ENCODE measurements around the gene MEX3D. TPM values are rescaled to one million over a fixed set of nuclear protein-coding genes. Genes with fewer than 3 reads are reported as not detected.
A peak's percentile ranks its signal among the peaks of the same experiment; 100 is the strongest.

The MEX3D gene
- polyA plus RNA-seq, 1 donor (not counting 4 experiments of a cell fraction or from before 2014, with no cell fraction given), result 3.9 TPM

DNA sequence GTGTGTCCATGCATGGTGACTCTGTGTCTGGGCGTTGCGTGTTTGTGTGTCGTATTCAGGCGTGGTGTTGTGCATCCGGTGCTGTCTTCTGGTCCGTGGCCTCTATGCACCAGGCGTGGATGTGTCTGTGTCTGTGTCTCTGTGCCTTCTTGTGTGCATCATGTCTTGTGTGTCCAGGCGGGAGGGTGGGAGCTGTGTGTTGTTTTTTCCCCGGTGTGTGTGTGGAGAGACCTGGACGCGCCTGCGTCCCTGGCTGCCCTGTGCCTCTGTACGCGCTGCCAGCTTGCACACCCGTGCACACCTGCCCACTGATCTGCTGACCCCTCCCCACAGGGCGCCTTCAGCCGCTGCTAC, 43.2 kb downstream of the MEX3D start:
- Histone ChIP-seq H3K27me3 (ENCODE audit: control insufficient read depth, extremely low read depth, insufficient read depth, low read length) (peaks cover 37% of the 10 kb centered on the region), H3K9ac (ENCODE audit: control insufficient read depth, extremely low read depth, insufficient read depth, low read length) (no peak overlapping the region), H3K9me1 (ENCODE audit: control insufficient read depth, extremely low read depth, insufficient read depth, low read length) (no peaks in the 10 kb centered on the region), H3K4me3 (ENCODE audit: control insufficient read depth in 2 of 3, extremely low read depth in 1 of 3, insufficient read depth in 2 of 3, low read depth in 1 of 3, low read length in 3 of 3) (no peak overlapping the region), H2AFZ (ENCODE audit: control insufficient read depth, low read length) (no peak overlapping the region), H3K79me2 (ENCODE audit: control insufficient read depth, insufficient read depth, low read length) (no peaks in the 10 kb centered on the region), H3K27ac (ENCODE audit: control insufficient read depth, insufficient read depth, low read length) (no peak overlapping the region), H4K20me1 (ENCODE audit: control insufficient read depth, extremely low read depth, insufficient read depth, low read length) (peaks cover 2% of the 10 kb centered on the region), H3K4me1 (ENCODE audit: control insufficient read depth, extremely low read depth, insufficient read depth, low read length) (no peaks in the 10 kb centered on the region), H3K36me3 (ENCODE audit: control insufficient read depth in 2 of 2, extremely low read depth in 1 of 2, insufficient read depth in 2 of 2, low read length in 2 of 2) (no peaks in the 10 kb centered on the region), H3K4me2 (ENCODE audit: control insufficient read depth, extremely low read depth, insufficient read depth, low read depth, low read length) (no peak overlapping the region), H3K9me3 (ENCODE audit: control insufficient read depth, low read depth, low read length) (no peaks in the 10 kb centered on the region)
- TF ChIP-seq EZH2 (IDR thresholded peaks at IDR 0.05; ENCODE audit: low read length), result no peak
- TF ChIP-seq, protein P1, sequence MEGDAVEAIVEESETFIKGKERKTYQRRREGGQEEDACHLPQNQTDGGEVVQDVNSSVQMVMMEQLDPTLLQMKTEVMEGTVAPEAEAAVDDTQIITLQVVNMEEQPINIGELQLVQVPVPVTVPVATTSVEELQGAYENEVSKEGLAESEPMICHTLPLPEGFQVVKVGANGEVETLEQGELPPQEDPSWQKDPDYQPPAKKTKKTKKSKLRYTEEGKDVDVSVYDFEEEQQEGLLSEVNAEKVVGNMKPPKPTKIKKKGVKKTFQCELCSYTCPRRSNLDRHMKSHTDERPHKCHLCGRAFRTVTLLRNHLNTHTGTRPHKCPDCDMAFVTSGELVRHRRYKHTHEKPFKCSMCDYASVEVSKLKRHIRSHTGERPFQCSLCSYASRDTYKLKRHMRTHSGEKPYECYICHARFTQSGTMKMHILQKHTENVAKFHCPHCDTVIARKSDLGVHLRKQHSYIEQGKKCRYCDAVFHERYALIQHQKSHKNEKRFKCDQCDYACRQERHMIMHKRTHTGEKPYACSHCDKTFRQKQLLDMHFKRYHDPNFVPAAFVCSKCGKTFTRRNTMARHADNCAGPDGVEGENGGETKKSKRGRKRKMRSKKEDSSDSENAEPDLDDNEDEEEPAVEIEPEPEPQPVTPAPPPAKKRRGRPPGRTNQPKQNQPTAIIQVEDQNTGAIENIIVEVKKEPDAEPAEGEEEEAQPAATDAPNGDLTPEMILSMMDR (optimal IDR thresholded peaks at IDR 0.05 in 1 of 3, IDR thresholded peaks at IDR 0.05 in 1 of 3, conservative IDR thresholded peaks at IDR 0.05 in 1 of 3; ENCODE audit: extremely low read depth in 1 of 3, insufficient read depth in 2 of 3, low read length in 3 of 3), result no peak
- DNase-seq (ENCODE audit: low read depth, low spot score) (no peak), FAIRE-seq (no peak)
- dilution Hi-C loops (cut with MboI; ENCODE audit: extremely low pct_ligation_motif_present, low sequenced_read_pairs), result no loop called here

GRCh38 chr19:1524287-1524971, 43.7 kb downstream of the MEX3D start:
- H3K27ac ChIP-seq (ENCODE audit: control insufficient read depth, insufficient read depth, low read length), result no peak overlapping the region
- no peak overlapping the region for H2AFZ ChIP-seq (ENCODE audit: control insufficient read depth, low read length)
- peaks cover 2% of the 10 kb centered on the region for H4K20me1 ChIP-seq (ENCODE audit: control insufficient read depth, extremely low read depth, insufficient read depth, low read length)
- dilution Hi-C loops (cut with MboI; ENCODE audit: extremely low pct_ligation_motif_present, low sequenced_read_pairs), result no loop called here
- no peaks in the 10 kb centered on the region for H3K9me1 ChIP-seq (ENCODE audit: control insufficient read depth, extremely low read depth, insufficient read depth, low read length)
- no peak for DNase-seq (ENCODE audit: low read depth, low spot score)
- H3K4me3 ChIP-seq (ENCODE audit: control insufficient read depth in 2 of 3, extremely low read depth in 1 of 3, insufficient read depth in 2 of 3, low read depth in 1 of 3, low read length in 3 of 3), result no peak overlapping the region
- H3K79me2 ChIP-seq (ENCODE audit: control insufficient read depth, insufficient read depth, low read length), result no peaks in the 10 kb centered on the region
- TF ChIP-seq EZH2 (IDR thresholded peaks at IDR 0.05; ENCODE audit: low read length), result peak; percentile 99
- TF ChIP-seq, protein P1 (optimal IDR thresholded peaks at IDR 0.05 in 1 of 3, IDR thresholded peaks at IDR 0.05 in 1 of 3, conservative IDR thresholded peaks at IDR 0.05 in 1 of 3; ENCODE audit: extremely low read depth in 1 of 3, insufficient read depth in 2 of 3, low read length in 3 of 3), result no peak
- peaks cover 37% of the 10 kb centered on the region for H3K27me3 ChIP-seq (ENCODE audit: control insufficient read depth, extremely low read depth, insufficient read depth, low read length)
- no peak overlapping the region for H3K4me2 ChIP-seq (ENCODE audit: control insufficient read depth, extremely low read depth, insufficient read depth, low read depth, low read length)
- FAIRE-seq, result no peak
- H3K9ac ChIP-seq (ENCODE audit: control insufficient read depth, extremely low read depth, insufficient read depth, low read length), result no peak overlapping the region
- H3K9me3 ChIP-seq (ENCODE audit: control insufficient read depth, low read depth, low read length), result no peaks in the 10 kb centered on the region
- no peaks in the 10 kb centered on the region for H3K4me1 ChIP-seq (ENCODE audit: control insufficient read depth, extremely low read depth, insufficient read depth, low read length)
- H3K36me3 ChIP-seq (ENCODE audit: control insufficient read depth in 2 of 2, extremely low read depth in 1 of 2, insufficient read depth in 2 of 2, low read length in 2 of 2), result no peaks in the 10 kb centered on the region

Measured in keratinocyte (primary cell).